Measurements from ENCODE around the gene ADGRB2. TPM values are rescaled to one million over a fixed set of nuclear protein-coding genes. Genes with fewer than 3 reads are reported as not detected.

The ADGRB2 gene
- total RNA-seq, 1 experiment from 2014 or later = 10.9 TPM

GRCh38 chr1:31677401-31677800 lies 86.7 kb downstream of the ADGRB2 start:
- H4K91ac ChIP-seq (ENCODE audit: insufficient read length, low read depth, low read length) = no peak overlapping the region
- H4K8ac ChIP-seq (replicated peaks; ENCODE audit: insufficient read length, low read depth, low read length) = no peak overlapping the region
- H3K27me3 ChIP-seq (ENCODE audit: insufficient read depth, low read length) = no peaks in the 10 kb centered on the region
- H3K4me1 ChIP-seq (ENCODE audit: insufficient read depth, low read length) = no peaks in the 10 kb centered on the region
- Mint-ChIP-seq H3K4me1 (peaks cover 2 to 13% of the 10 kb centered on the region in 2 experiments; a peak in 3 of 4 replicates), H3K27me3 (ENCODE audit: low read depth) (no peaks in the 10 kb centered on the region), H3K9me3 (no peaks in the 10 kb centered on the region; a peak in 1 of 5 replicates), H3K4me3 (no peak overlapping the region), H3K27ac (0 out of 7 replicates have a peak overlapping the region, but pooled peaks of 2 of the 3 experiments have one; percentile 1 to 38), H3K36me3 (ENCODE audit: insufficient read depth in 1 of 3, low read depth in 3 of 3) (no peaks in the 10 kb centered on the region)
- H2BK15ac ChIP-seq (ENCODE audit: low read depth, low read length) = no peak overlapping the region
- no peak overlapping the region for H2BK120ac ChIP-seq (ENCODE audit: low read depth, low read length, poor library complexity, severe bottlenecking)
- no peaks in the 10 kb centered on the region for H3K9me3 ChIP-seq (ENCODE audit: control insufficient read depth, low read depth, low read length)
- H3K18ac ChIP-seq (ENCODE audit: insufficient read length, low read depth, low read length) = no peak overlapping the region
- H3K4ac ChIP-seq (ENCODE audit: low read depth, low read length) = no peak overlapping the region
- WGBS (ENCODE audit: extremely low coverage, insufficient read length, low lambda C conversion rate) = no CpG with 5 or more reads among the region's 3 CpGs
- no peak overlapping the region for H2BK12ac ChIP-seq (ENCODE audit: insufficient read length, low read depth, low read length)
- H3T11ph ChIP-seq (ENCODE audit: low read length) = no peak overlapping the region
- no peaks in the 10 kb centered on the region for H4K20me1 ChIP-seq (ENCODE audit: control insufficient read depth, insufficient read depth, insufficient read length)
- no peak overlapping the region for H3K4me2 ChIP-seq (ENCODE audit: insufficient read depth, insufficient read length, low read length)
- no peak overlapping the region for H3K27ac ChIP-seq (ENCODE audit: insufficient read length, low read depth, low read length)
- H3K9ac ChIP-seq (ENCODE audit: extremely low read depth, insufficient read length, low read length) = no peak overlapping the region
- H3K23me2 ChIP-seq (ENCODE audit: insufficient read length, low read depth, low read length, poor library complexity, severe bottlenecking) = no peaks in the 10 kb centered on the region
- no peak for TF ChIP-seq CTCF (conservative IDR thresholded peaks at IDR 0.05)
- no peak overlapping the region for H2BK20ac ChIP-seq (ENCODE audit: low read depth, low read length, poor library complexity, severe bottlenecking)
- no peak for DNase-seq
- H3K79me1 ChIP-seq (ENCODE audit: insufficient read depth, low read depth, low read length, poor library complexity, severe bottlenecking) = no peaks in the 10 kb centered on the region
- no peak overlapping the region for H3K14ac ChIP-seq (ENCODE audit: insufficient read depth, low read length)
- H2AFZ ChIP-seq (ENCODE audit: low read length) = no peak overlapping the region
- H4K5ac ChIP-seq (ENCODE audit: insufficient read length, low read depth, low read length) = no peak overlapping the region
- H3K23ac ChIP-seq (ENCODE audit: insufficient read length, low read depth, low read length) = no peak overlapping the region
- no peak overlapping the region for H3K56ac ChIP-seq (ENCODE audit: insufficient read length, low read depth, low read length)
- H3K79me2 ChIP-seq (ENCODE audit: insufficient read depth, low read length) = no peaks in the 10 kb centered on the region
- H2BK5ac ChIP-seq (ENCODE audit: insufficient read length, low read length) = no peak overlapping the region
- H2AK5ac ChIP-seq (ENCODE audit: insufficient read length, low read length) = no peak overlapping the region

Small RNAs within 50 kb of the gene (microRNA-seq; reads per million reads assigned to microRNA genes)
- not detected for gene MIR4254 (ENCODE audit: borderline microRNAs expressed)

Other genes with a start within 250 kb of the ADGRB2 start
- 2.5 TPM in 2 replicates for gene TINAGL1, start 187.8 kb downstream of the ADGRB2 start, total RNA-seq (2021)
- not detected in 2 replicates for gene HCRTR1, start 146.7 kb downstream of the ADGRB2 start, total RNA-seq (2021)
- 40.3 and 43.3 TPM in 2 replicates for gene PEF1, start 119.5 kb downstream of the ADGRB2 start, total RNA-seq (2021)
- 6.2 and 6.5 TPM in 2 replicates for gene COL16A1, start 60.3 kb downstream of the ADGRB2 start, total RNA-seq (2021)
- gene SPOCD1, start 51.7 kb upstream of the ADGRB2 start, total RNA-seq (2021) = 1.5 and 2.7 TPM in 2 replicates
- 191 and 192 TPM in 2 replicates for gene PTP4A2, start 174.0 kb upstream of the ADGRB2 start, total RNA-seq (2021)
- gene KHDRBS1, start 249.5 kb upstream of the ADGRB2 start, total RNA-seq (2021) = 267 and 273 TPM in 2 replicates